Large intestine (tissue), 3 donors: ENCODE data around the gene PRXL2B. TPM values are rescaled to one million over a fixed set of nuclear protein-coding genes. Genes with fewer than 3 reads are reported as not detected.
"Not testable (repeated sequence)": the region's sequence is repeated elsewhere in the genome, so short reads cannot be mapped to it uniquely, and the experiment has no call there.

Source experiments
- DNase-seq, 2 donors: peaks; one replicate each; pipeline versions ENCODE4 v3.0.0 to v3.0.0-alpha.2; 2013
- H3K27ac ChIP-seq: one replicate; pipeline ENCODE4 v1.5.1; 2013; ENCODE audit warnings: low read length
- H3K27me3 ChIP-seq: 2 replicates; pipeline ENCODE4 v1.6.1; 2013; ENCODE audit warnings: low read length; ENCODE audit not compliant: control insufficient read depth, insufficient read depth
- H3K36me3 ChIP-seq: 2 replicates; pipeline ENCODE4 v1.6.1; 2013; ENCODE audit warnings: low read length; ENCODE audit not compliant: control insufficient read depth, insufficient read depth
- H3K4me1 ChIP-seq: one replicate; pipeline ENCODE4 v1.6.1; 2013; ENCODE audit warnings: low read length; ENCODE audit not compliant: control insufficient read depth, insufficient read depth
- H3K4me3 ChIP-seq: one replicate; pipeline ENCODE4 v1.5.1; 2013; ENCODE audit warnings: low read length
- H3K9me3 ChIP-seq: one replicate; pipeline ENCODE4 v1.6.1; 2013; ENCODE audit warnings: mild to moderate bottlenecking, low read depth, low read length, moderate library complexity; ENCODE audit not compliant: control insufficient read depth
- WGBS: methylation state at CpG from one replicate; pipeline ENCODE4 v1.1.5; 2013; ENCODE audit warnings: low lambda C conversion rate; ENCODE audit not compliant: insufficient coverage; 5-methylcytosine and 5-hydroxymethylcytosine counted together
- polyA plus RNA-seq: library from polyadenylated mRNA; unstranded; fragments of 120-200 nt; gene quantifications from one replicate; pipeline ENCODE4 v1.2.1, GENCODE V29; 2013

PRXL2B gene
- polyA plus RNA-seq, 1 donor, result 120 TPM

- WGBS, result 90% methylated on average over 3 of the region's 8 CpGs
- H3K4me3 ChIP-seq, result no peak overlapping the region
- DNase-seq, result no peak
- H3K27me3 ChIP-seq, result no peaks in the 10 kb centered on the region
- H3K27ac ChIP-seq, result no peak overlapping the region
- H3K9me3 ChIP-seq, result peaks cover 42% of the 10 kb centered on the region
- H3K36me3 ChIP-seq, result no peaks in the 10 kb centered on the region
- H3K4me1 ChIP-seq, result peaks cover 36% of the 10 kb centered on the region
Observed at GRCh38 chr1:2573250-2573920, 13.2 kb upstream of the PRXL2B start.

- Histone ChIP-seq H3K9me3 (peaks cover 38% of the 10 kb centered on the region), H3K27ac (no peak overlapping the region), H3K27me3 (no peaks in the 10 kb centered on the region), H3K36me3 (no peaks in the 10 kb centered on the region), H3K4me3 (no peak overlapping the region), H3K4me1 (peaks cover 43% of the 10 kb centered on the region)
- no peak for DNase-seq
- WGBS, result no CpG with 5 or more reads among the region's 9 CpGs
Observed at GRCh38 chr1:2574350-2574749, 12.2 kb upstream of the PRXL2B start.

- DNase-seq, result peak; percentile 97 to 99
- H3K4me1 ChIP-seq, result peaks cover 43% of the 10 kb centered on the region
- no peaks in the 10 kb centered on the region for H3K27me3 ChIP-seq
- no peaks in the 10 kb centered on the region for H3K36me3 ChIP-seq
- whole genome bisulfite sequencing, result no CpG with 5 or more reads among the region's 23 CpGs
- H3K9me3 ChIP-seq, result peaks cover 31% of the 10 kb centered on the region
- peak overlapping the region; percentile 94 for H3K27ac ChIP-seq
- peak overlapping the region; percentile 0 for H3K4me3 ChIP-seq
Observed at GRCh38 chr1:2575801-2576663, 10.5 kb upstream of the PRXL2B start.

DNA sequence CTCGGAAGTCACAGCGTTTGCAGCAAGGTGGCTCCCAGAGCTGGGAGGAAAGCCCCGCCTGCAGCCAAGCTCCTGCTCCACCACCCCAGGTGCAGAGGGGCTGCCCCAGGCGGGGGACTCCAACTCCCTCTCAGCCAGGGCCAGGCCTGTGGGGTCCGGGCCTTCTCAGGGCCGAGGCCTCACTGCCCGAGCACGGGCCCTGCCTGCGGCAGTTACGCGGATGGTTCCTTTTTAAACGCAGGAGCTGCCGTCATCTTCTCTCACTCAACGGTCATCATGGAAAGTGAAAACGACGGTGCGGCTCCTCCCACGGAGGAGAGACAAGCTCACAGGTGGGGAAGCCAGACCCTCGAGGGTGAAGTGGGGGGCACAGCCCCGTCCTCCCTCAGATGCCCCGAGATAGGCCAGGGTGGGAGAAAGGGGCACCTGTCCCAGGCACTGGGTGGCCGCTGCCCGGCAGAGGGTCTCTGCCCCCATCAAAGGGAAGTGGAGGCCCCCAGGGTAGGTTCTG, 9.0 kb upstream of the PRXL2B start:
- not testable (repeated sequence) for DNase-seq, H3K27me3 ChIP-seq, H3K4me3 ChIP-seq, H3K36me3 ChIP-seq
- WGBS, result no CpG with 5 or more reads among the region's 23 CpGs
- Histone ChIP-seq H3K27ac (peak overlapping the region; percentile 94), H3K4me1 (peaks cover 38% of the 10 kb centered on the region), H3K9me3 (peaks cover 22% of the 10 kb centered on the region)

DNA sequence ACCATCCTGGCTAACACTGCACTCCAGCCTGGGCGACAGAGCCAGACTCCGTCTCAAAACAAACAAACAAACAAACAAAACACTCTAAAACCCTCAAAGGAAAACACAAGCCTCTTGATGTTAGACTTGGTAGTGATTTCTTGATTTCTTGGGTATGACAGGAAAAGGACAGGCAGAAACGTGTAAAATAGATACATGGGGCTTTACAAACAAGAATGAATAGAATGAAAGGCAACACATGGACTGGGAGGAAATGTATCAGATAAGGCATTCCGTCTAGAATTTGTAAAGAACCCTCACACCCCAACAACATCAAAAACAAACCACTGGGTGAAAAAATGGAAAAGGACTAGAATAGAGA, 7.8 kb upstream of the PRXL2B start:
- H3K9me3 ChIP-seq, result peaks cover 12% of the 10 kb centered on the region
- no CpG with 5 or more reads among the region's 4 CpGs for WGBS
- no peak for DNase-seq
- H3K27ac ChIP-seq, result peak overlapping the region; percentile 94
- peaks cover 47% of the 10 kb centered on the region for H3K4me1 ChIP-seq
- no peaks in the 10 kb centered on the region for H3K27me3 ChIP-seq
- no peak overlapping the region for H3K4me3 ChIP-seq
- H3K36me3 ChIP-seq, result no peaks in the 10 kb centered on the region

DNA sequence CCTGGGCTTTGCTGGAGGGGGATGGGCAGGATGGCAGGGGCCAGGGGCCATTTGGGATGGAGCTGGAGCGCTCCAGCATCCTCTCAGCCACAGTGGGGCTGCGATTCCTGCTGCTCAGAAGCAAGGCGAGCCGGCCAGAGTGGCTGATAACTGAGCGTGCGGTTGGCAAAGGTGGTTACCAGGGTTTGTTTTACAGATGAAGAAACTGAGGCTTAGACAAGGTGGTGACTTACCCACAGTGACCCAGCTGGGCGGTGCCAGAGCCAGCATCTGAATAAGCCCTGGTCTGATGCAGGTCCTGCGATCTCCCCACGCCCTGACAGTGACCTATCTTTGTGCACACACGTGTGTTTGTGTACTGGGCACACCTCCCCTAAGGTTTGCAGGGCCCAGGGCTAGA, 5.9 kb upstream of the PRXL2B start:
- Histone ChIP-seq H3K9me3 (no peaks in the 10 kb centered on the region), H3K4me1 (peaks cover 52% of the 10 kb centered on the region), H3K27ac (no peak overlapping the region), H3K4me3 (no peak overlapping the region), H3K27me3 (no peaks in the 10 kb centered on the region), H3K36me3 (no peaks in the 10 kb centered on the region)
- DNase-seq, result no peak
- WGBS, result no CpG with 5 or more reads among the region's 10 CpGs

DNA sequence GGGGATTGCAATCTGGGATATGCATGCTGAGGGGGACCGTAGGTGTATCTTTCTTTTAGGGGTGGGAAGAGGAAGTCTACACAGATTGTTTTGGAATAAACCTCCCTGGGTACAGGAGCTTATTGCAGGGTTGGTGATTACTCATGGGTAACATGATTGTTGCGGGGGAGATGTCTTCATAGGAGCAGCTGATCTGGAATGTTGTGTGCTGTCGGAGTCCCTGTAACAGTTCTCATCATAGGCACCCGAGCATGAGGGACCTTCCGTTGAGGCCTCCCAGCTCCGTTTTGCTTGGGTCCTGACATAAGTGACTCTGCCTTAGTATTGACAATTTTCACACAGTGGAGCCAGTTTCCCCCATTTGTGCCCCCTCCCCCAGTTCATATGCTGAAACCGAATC, 4.2 kb upstream of the PRXL2B start:
- WGBS, result no CpG with 5 or more reads among the region's 7 CpGs
- H3K36me3 ChIP-seq, result no peaks in the 10 kb centered on the region
- no peaks in the 10 kb centered on the region for H3K9me3 ChIP-seq
- H3K27ac ChIP-seq, result peak overlapping the region; percentile 99
- peaks cover 40% of the 10 kb centered on the region for H3K4me1 ChIP-seq
- DNase-seq, result no peak
- H3K4me3 ChIP-seq, result no peak overlapping the region
- H3K27me3 ChIP-seq, result no peaks in the 10 kb centered on the region

- Histone ChIP-seq H3K27ac (peak overlapping the region; percentile 99), H3K9me3 (no peaks in the 10 kb centered on the region), H3K36me3 (peaks cover under 1% of the 10 kb centered on the region), H3K27me3 (no peaks in the 10 kb centered on the region), H3K4me1 (peaks cover 33% of the 10 kb centered on the region), H3K4me3 (no peak overlapping the region)
- WGBS, result no CpG with 5 or more reads among the region's 5 CpGs
- DNase-seq, result peak; percentile 87 to 91
Observed at GRCh38 chr1:2583331-2583791, 3.2 kb upstream of the PRXL2B start.

GRCh38 chr1:2583871-2584351, 2.7 kb upstream of the PRXL2B start:
- H3K4me3 ChIP-seq, result no peak overlapping the region
- peaks cover 32% of the 10 kb centered on the region for H3K4me1 ChIP-seq
- H3K36me3 ChIP-seq, result peaks cover 4% of the 10 kb centered on the region
- H3K9me3 ChIP-seq, result no peaks in the 10 kb centered on the region
- peak in 1 of 2 donors; percentile 44 for DNase-seq
- peak overlapping the region; percentile 99 for H3K27ac ChIP-seq
- WGBS, result 80% methylated on average over 1 of the region's 14 CpGs
- no peaks in the 10 kb centered on the region for H3K27me3 ChIP-seq

DNA sequence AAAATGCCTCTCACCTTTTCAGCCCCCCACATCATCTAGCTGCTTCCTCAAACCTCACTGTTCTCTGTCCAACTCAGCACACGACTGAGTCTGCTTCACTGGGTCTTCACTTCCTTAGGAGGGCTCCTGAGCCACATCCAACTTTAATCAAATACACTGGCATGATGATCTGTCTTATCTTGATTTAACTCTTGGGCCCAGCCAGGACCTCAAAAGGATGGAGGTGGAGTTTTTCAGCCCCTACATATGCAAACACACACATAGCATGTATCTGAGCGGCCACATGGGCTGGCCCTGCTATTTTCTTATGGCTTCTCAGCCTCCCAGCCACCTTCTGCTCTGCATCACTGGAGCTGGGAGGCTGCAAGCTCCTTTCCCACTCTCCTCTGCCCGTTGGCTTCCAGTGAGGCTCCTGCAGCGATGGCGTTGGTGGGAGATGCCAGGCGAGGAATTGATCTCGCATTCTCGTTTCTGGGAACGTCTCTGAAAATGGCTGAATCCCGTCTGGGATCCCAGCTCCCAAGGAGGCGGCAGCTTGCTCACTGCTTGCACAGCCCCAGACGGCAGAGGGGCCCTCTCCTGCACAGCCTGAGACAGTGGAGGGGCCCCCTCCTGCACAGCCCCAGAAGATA, 1.8 kb upstream of the PRXL2B start:
- Histone ChIP-seq H3K27me3 (no peaks in the 10 kb centered on the region), H3K36me3 (peaks cover 11% of the 10 kb centered on the region), H3K9me3 (no peaks in the 10 kb centered on the region), H3K4me3 (peak overlapping the region; percentile 69), H3K4me1 (peaks cover 30% of the 10 kb centered on the region), H3K27ac (peak overlapping the region; percentile 99)
- 0% methylated on average over 1 of the region's 12 CpGs for WGBS
- DNase-seq, result no peak
